ENCODE results near the gene SMC3. TPM values are rescaled to one million over a fixed set of nuclear protein-coding genes. Genes with fewer than 3 reads are reported as not detected.

SMC3 gene
- total and polyA plus RNA-seq, 2 of the 4 experiments (the other 2 are of a cell fraction), result 15.0 to 15.2 TPM

DNA sequence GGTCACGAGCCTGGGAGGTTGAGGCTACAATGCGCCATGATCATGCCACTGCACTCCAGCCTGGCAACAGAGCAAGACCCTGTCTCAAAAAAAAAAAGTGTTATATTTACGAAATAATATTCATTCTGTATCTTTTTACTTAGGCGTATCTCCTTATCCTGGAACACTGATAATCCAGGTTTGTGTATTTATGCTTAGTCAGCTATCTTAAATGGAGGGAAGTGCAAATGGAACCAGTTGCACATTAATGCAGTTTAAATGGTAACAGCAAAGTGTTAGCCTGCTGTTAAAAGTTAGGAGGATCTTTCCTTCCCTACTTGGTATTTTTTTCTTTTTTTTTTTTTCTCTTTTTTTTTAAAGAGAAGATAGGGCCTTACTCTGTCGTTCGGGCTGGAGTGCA, 40.6 kb downstream of the SMC3 start:
- H3K9me3 ChIP-seq (ENCODE audit: control insufficient read depth, insufficient read depth, low read length), result no peaks in the 10 kb centered on the region
- H3K79me1 ChIP-seq (ENCODE audit: low read depth in 1 of 2, low read length in 2 of 2), result no peaks in the 10 kb centered on the region
- H2BK120ac ChIP-seq (ENCODE audit: low read depth, low read length), result no peak overlapping the region
- no TSS peak for BruUV-seq (replicated peaks)
- no peak overlapping the region for H2AK5ac ChIP-seq (ENCODE audit: low read depth, low read length)
- no peaks in the 10 kb centered on the region for H3K9me1 ChIP-seq (ENCODE audit: insufficient read depth, low read length)
- dilution Hi-C loops (cut with HindIII; ENCODE audit: low sequenced_read_pairs, unreplicated experiment) (no loop called here), in situ Hi-C loops (cut with MboI; ENCODE audit: low sequenced_read_pairs) (loop anchor here (5.0 kb wide), 1 partner anchor 284 kb away; no protein-coding TSS in a partner anchor), intact Hi-C loops (cut with micrococcal nuclease) (no loop called here)
- no peak overlapping the region for H3K18ac ChIP-seq (ENCODE audit: low read depth, low read length)
- H3K14ac ChIP-seq (replicated peaks; ENCODE audit: low read depth, low read length), result no peak overlapping the region
- H4K20me1 ChIP-seq (ENCODE audit: insufficient read depth, low read length), result no peaks in the 10 kb centered on the region
- ChIA-PET CTCF (interaction anchor here (0.6 to 0.9 kb wide), 3 partner anchors 138 to 301 kb away, joined by 3 read pairs; no protein-coding TSS in a partner anchor), POLR2A (ENCODE audit: unreplicated experiment) (interaction anchor here (0.6 to 0.7 kb wide), 3 partner anchors 119 to 464 kb away, joined by 3 to 15 read pairs (median 12); no protein-coding TSS in a partner anchor)
- H3K4ac ChIP-seq (ENCODE audit: low read depth, low read length), result no peak overlapping the region
- WGBS, 2 experiments (ENCODE audit: extremely low coverage in 2 of 2, insufficient read length in 1 of 2), result no CpG with 5 or more reads among the region's 6 CpGs
- no peak overlapping the region for H2AFZ ChIP-seq (replicated peaks; ENCODE audit: low read length, poor library complexity)
- no peak overlapping the region for H2BK5ac ChIP-seq (ENCODE audit: low read depth, low read length, poor library complexity, severe bottlenecking)
- no peak overlapping the region for H3K4me3 ChIP-seq (ENCODE audit: insufficient read depth, low read depth, low read length)
- no peak overlapping the region for H3K23ac ChIP-seq (ENCODE audit: low read depth, low read length)
- H3K4me2 ChIP-seq (ENCODE audit: low read depth, low read length), result no peak overlapping the region
- no peak overlapping the region for H4K5ac ChIP-seq (ENCODE audit: low read depth, low read length)
- H2AK9ac ChIP-seq (replicated peaks; ENCODE audit: low read depth, low read length, poor library complexity), result no peak overlapping the region
- no peak overlapping the region for H3K56ac ChIP-seq (ENCODE audit: extremely low read depth, insufficient read depth, low read length)
- no peak for ATAC-seq (ENCODE audit: low read depth)
- H4K91ac ChIP-seq (ENCODE audit: insufficient read depth, low read depth, low read length), result no peak overlapping the region
- no peaks in the 10 kb centered on the region; the same call in 1 of the 2 replicates for H3K4me1 ChIP-seq (ENCODE audit: control insufficient read depth, insufficient read depth, low read length)
- H2BK15ac ChIP-seq (ENCODE audit: low read depth, low read length), result no peak overlapping the region
- peaks cover 7% of the 10 kb centered on the region for H3K36me3 ChIP-seq (ENCODE audit: control insufficient read depth, insufficient read depth, low read length)
- no peak overlapping the region for H4K8ac ChIP-seq (ENCODE audit: low read depth in 2 of 2, low read length in 2 of 2)
- peak; percentile 97 for TF ChIP-seq MAFK (IDR thresholded peaks at IDR 0.05; ENCODE audit: low read depth, low read length)
- TF ChIP-seq SMC3 (IDR thresholded peaks at IDR 0.05; ENCODE audit: low read depth, low read length), result no peak
- no peak overlapping the region for H2BK20ac ChIP-seq (ENCODE audit: low read depth, low read length)
- peaks cover 11% of the 10 kb centered on the region for H3K27me3 ChIP-seq (ENCODE audit: control insufficient read depth, insufficient read depth, low read length)
- no peak for DNase-seq
- H3K9ac ChIP-seq (ENCODE audit: low read depth, low read length), result no peak overlapping the region
- H3K27ac ChIP-seq (ENCODE audit: insufficient read depth, low read length), result no peak overlapping the region
